ENCODE results near the gene SIRT7.

SIRT7 gene

DNA sequence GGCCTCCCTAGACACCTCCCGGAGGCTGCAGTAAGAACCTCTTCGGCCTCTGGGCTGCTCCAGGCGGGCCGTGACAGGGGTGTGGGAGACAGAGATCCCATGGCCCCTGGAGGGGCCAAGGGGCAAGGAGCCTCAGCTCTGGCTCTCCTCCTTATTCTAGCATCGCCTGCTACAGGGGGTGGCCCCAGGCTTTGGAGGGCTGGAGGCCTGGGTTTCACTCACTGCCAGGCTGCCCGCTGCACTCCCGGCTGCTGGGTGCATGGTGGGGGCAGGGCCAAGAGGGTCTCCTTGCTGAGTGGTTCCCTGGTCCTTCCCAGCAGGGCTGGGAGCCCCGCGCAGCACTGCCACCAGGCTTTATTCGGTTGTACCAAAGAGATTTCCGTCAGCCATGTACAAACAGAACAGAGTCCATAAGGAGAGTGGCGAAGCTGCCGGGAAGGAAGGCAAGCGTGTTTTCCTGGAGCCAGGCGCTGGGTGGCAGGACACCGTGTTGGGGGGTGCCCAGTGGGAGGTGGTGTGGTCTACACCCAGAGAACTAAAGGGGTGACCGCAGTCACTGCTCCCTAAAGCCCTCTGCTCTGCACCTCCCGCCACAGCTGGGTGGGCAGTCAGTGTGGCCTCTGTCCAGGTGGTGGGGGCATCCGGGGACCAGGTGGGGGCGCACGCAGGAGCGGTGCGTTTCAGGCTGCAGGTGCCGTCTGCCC is 13.9 kb downstream of the SIRT7 start:
- H3K36me3 Mint-ChIP-seq (ENCODE audit: low read depth): peaks cover 80% of the 10 kb centered on the region
- H3K4me3 Mint-ChIP-seq: no peak overlapping the region
- no peak overlapping the region for H3K27ac Mint-ChIP-seq
- no peaks in the 10 kb centered on the region for H3K9me3 Mint-ChIP-seq
- intact Hi-C loops (cut with micrococcal nuclease): no loop called here
- H3K4me1 Mint-ChIP-seq (ENCODE audit: low read depth): peaks cover 17% of the 10 kb centered on the region
- H3K27me3 Mint-ChIP-seq: peaks cover 34% of the 10 kb centered on the region

DNA sequence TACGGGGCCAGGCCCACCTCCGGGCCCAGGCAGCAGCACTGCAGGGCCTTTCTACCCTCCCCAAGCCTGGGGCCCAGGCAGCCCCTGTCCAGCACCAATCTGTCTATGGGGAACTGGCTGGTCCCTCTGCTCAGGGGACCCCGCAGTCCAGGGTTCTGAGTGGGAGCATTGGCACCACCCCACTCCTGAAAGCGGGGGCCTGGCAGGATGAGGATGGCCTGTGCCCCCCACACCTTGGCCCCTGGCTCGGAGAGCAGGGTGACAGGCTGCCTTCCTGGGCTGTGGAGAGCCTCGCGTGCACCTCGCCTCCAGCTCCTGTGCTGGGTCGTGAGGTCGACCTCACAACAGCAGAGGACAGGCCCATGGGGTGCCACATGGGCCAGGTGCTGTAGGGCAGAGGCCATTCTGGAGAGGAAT is 14.6 kb downstream of the SIRT7 start:
- peaks cover 80% of the 10 kb centered on the region for H3K36me3 Mint-ChIP-seq (ENCODE audit: low read depth)

DNA sequence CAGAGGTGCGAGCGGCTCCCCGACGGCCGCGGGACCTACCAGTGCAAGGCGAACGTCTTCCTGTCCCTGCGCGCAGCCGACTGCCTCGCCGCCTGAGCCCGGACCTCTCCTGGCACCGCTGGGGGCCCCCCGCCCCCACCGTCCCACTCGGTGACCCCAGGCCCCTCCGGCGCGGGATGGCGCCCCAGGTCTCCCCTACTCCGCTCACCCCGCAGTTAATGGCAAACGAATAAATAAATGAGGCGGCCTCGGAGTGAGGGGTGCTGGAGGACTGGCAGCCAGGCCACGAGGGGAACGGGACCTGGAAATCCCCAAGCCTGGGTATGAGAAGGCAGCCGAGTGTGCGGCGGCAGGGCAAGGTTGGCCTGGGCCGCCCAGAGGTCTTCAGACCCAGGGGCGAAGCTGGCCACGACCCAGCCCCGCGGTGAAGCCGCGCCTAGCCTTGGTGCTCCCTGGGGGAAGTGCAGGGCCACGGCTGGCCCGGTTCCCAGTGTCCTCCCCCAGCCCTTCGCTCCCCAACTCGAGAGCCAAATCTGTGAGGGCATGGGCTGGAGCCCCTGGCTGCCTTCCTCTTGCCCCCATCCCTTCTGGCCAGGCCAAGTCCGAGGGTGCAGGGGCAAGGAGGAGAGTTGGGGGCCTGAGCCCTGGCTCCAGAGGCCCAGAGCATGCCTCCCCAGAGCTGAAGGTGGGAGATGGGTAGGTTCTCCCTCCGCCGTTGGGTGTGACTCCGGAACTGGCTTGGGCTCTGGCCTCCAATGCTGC is 15.1 kb downstream of the SIRT7 start:
- Mint-ChIP-seq H3K4me1 (ENCODE audit: low read depth) (peaks cover 9% of the 10 kb centered on the region), H3K27me3 (peaks cover 34% of the 10 kb centered on the region), H3K27ac (no peak overlapping the region), H3K4me3 (peak overlapping the region; percentile 53), H3K36me3 (ENCODE audit: low read depth) (peaks cover 80% of the 10 kb centered on the region), H3K9me3 (no peaks in the 10 kb centered on the region)
- intact Hi-C loops (cut with micrococcal nuclease): no loop called here

More for the DNA sequence above, 14.6 kb downstream of the SIRT7 start:
- H3K27ac Mint-ChIP-seq: no peak overlapping the region
- no peaks in the 10 kb centered on the region for H3K9me3 Mint-ChIP-seq
- H3K4me1 Mint-ChIP-seq (ENCODE audit: low read depth): peaks cover 14% of the 10 kb centered on the region
- intact Hi-C loops (cut with micrococcal nuclease): no loop called here
- peaks cover 34% of the 10 kb centered on the region for H3K27me3 Mint-ChIP-seq
- no peak overlapping the region for H3K4me3 Mint-ChIP-seq

DNA sequence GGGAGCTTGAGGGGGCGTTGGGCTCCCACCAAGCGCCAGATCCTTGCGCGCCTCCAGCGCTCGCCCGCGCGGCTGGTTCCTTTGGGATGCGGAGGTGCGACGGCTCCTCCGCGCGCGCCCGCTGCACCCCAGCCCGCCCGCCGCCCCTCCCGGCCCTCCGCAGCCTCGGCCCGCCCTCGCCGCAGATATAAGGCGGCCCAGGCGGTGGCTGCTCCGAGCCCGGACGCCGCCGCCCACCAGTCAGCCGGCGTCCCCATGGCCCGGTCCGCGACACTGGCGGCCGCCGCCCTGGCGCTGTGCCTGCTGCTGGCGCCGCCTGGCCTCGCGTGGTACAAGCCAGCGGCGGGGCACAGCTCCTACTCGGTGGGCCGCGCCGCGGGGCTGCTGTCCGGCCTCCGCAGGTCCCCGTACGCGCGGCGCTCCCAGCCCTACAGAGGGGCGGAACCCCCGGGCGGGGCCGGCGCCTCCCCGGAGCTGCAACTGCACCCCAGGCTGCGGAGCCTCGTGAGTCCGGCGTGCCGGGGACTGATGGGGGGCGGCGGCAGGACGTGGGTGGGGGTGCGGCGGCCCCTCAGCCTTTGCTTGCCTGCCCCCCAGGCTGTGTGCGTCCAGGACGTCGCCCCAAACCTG is 15.8 kb downstream of the SIRT7 start, which contains the start of gene NPB:
TSS of gene NPB (plus strand) at position 216 of the 630 bp plus-strand sequence. CDS start at position 256, 40 bp downstream.
- Mint-ChIP-seq H3K4me3 (peak within 1 kb of the TSS; percentile 53), H3K27ac (no peak within 1 kb of the TSS), H3K4me1 (ENCODE audit: low read depth) (peaks cover 9% of the 10 kb centered on the region), H3K27me3 (peaks cover 34% of the 10 kb centered on the region), H3K36me3 (ENCODE audit: low read depth) (peaks cover 80% of the 10 kb centered on the region), H3K9me3 (no peaks in the 10 kb centered on the region)
- intact Hi-C loops (cut with micrococcal nuclease): no loop called here

DNA sequence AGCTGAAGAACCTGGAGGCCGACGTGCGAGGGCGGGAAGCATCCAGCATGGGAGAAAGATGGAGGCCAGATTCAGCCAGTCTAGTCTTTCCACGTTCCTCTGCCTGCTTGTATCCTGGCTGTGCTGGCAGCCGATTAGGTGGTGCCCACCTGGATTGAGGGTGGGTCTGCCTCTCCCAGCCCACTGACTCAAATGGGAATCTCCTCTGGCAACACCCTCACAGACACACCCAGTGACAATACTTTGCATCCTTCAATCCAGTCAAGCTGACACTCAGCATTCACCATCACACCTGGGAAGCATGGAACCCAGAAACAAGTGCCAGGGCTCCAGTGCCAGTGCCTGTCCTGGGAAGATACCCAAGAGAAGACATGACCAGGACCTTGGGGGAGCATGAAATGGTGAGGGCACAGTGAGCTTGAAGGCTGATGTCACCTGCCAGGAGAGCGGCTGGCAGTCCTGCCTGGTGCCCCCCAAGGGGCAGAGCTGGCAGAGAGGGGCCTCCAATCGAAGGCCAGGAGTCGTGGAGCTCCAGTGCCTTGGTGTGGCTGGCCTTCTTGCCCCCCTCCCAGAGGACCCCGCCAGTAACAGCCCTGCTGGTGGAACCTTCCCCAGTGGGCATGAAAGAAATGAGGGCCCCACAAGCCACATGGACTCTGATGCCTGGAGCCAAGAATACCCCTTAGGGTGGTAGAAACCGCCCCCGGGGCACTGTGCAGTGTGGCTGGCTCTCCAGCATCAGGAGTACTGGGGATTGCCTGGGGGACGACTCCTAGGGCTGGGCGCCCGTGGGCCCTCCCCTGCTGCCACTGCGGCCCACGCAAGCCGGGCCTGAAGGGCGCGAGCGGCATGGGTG is 16.6 kb downstream of the SIRT7 start:
- H3K27me3 Mint-ChIP-seq: peaks cover 34% of the 10 kb centered on the region
- H3K4me1 Mint-ChIP-seq (ENCODE audit: low read depth): peaks cover 9% of the 10 kb centered on the region
- intact Hi-C loops (cut with micrococcal nuclease): no loop called here
- peaks cover 80% of the 10 kb centered on the region for H3K36me3 Mint-ChIP-seq (ENCODE audit: low read depth)
- H3K9me3 Mint-ChIP-seq: no peaks in the 10 kb centered on the region
- no peak overlapping the region for H3K4me3 Mint-ChIP-seq
- H3K27ac Mint-ChIP-seq: no peak overlapping the region

DNA sequence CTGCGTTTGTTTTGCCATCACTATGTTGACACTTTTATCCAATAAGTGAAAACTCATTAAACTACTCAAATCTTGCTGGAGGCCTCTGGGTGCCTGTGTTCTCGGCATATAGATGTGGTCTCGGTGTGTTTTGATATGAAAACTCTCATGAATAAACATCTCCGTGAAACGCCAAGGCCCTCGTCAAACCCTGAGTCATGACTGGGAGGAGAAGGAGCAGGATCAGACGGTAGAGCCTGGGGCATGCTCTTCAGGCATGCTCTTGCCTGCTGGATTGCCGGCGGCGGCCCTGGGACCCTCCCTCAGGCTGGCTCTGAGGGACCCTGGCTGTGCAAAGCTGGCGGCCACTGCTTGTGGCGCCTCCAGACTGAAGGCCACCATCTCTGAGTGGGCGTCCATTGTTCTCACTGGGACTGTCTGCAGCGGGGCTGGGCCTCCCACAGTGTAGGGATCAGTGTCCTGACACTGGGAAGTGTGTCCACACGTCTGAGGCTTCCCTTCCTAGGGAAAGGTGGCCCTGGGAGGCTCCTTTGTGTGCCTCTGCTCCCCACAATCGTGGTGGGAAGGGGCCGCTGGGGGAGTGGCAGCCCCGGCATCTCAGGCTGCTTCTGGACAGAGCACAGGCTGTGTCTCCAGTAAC is 17.7 kb downstream of the SIRT7 start:
- no peak overlapping the region for H3K27ac Mint-ChIP-seq
- intact Hi-C loops (cut with micrococcal nuclease): no loop called here
- H3K4me3 Mint-ChIP-seq: no peak overlapping the region
- H3K4me1 Mint-ChIP-seq (ENCODE audit: low read depth): peaks cover 9% of the 10 kb centered on the region
- H3K27me3 Mint-ChIP-seq: peaks cover 34% of the 10 kb centered on the region
- no peaks in the 10 kb centered on the region for H3K9me3 Mint-ChIP-seq
- H3K36me3 Mint-ChIP-seq (ENCODE audit: low read depth): peaks cover 80% of the 10 kb centered on the region

DNA sequence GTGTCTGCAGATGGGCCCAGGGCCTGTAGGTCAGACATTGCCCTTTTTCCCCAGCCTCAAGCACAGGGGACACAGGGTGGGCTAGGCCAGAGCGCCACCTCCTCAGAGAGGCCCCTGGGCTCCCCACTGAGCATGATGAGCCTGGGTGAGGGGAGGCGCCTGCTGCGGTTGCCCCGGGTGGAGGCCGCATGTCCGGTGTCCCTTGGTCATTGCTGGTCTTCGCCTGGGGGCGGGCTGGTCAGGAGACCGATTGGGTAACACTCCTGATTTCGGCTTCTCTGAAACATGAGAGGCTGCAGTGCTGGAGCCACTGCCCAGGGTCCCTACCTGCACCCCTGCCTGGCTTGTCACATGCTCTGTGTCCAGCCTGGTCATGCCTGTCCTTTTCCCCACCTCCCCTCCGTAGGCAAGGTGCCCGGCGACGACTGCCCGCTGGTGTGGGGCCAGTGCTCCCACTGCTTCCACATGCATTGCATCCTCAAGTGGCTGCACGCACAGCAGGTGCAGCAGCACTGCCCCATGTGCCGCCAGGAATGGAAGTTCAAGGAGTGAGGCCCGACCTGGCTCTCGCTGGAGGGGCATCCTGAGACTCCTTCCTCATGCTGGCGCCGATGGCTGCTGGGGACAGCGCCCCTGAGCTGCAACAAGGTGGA is 18.3 kb downstream of the SIRT7 start:
- peaks cover 9% of the 10 kb centered on the region for H3K4me1 Mint-ChIP-seq (ENCODE audit: low read depth)
- no peak overlapping the region for H3K4me3 Mint-ChIP-seq
- H3K27me3 Mint-ChIP-seq: peaks cover 34% of the 10 kb centered on the region
- H3K9me3 Mint-ChIP-seq: no peaks in the 10 kb centered on the region
- intact Hi-C loops (cut with micrococcal nuclease): no loop called here
- H3K36me3 Mint-ChIP-seq (ENCODE audit: low read depth): peaks cover 80% of the 10 kb centered on the region
- H3K27ac Mint-ChIP-seq: no peak overlapping the region

DNA sequence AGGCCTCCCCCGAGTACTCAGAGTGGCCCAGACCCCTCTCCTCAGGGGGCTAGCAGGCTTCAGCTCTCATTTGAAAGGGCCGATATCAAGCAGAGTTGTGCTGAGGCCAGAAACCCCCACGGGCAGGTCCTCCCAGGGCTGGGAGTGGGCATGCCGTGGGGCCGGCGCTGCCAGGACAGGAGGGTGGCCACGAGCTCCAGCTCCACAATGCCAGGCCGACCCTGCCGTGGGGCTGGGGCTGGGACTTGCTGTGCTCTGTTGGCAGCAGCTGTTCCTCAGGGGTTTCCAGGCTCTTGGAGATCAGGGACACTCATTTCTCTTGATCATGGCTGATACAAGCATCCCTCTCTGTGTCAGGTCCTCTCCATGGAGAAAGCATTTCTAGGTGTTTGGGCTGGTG is 19.1 kb downstream of the SIRT7 start:
- no peak overlapping the region for H3K4me3 Mint-ChIP-seq
- H3K4me1 Mint-ChIP-seq (ENCODE audit: low read depth): peaks cover 9% of the 10 kb centered on the region
- no peak overlapping the region for H3K27ac Mint-ChIP-seq
- peaks cover 80% of the 10 kb centered on the region for H3K36me3 Mint-ChIP-seq (ENCODE audit: low read depth)
- peaks cover 31% of the 10 kb centered on the region for H3K27me3 Mint-ChIP-seq
- intact Hi-C loops (cut with micrococcal nuclease): no loop called here
- H3K9me3 Mint-ChIP-seq: no peaks in the 10 kb centered on the region

DNA sequence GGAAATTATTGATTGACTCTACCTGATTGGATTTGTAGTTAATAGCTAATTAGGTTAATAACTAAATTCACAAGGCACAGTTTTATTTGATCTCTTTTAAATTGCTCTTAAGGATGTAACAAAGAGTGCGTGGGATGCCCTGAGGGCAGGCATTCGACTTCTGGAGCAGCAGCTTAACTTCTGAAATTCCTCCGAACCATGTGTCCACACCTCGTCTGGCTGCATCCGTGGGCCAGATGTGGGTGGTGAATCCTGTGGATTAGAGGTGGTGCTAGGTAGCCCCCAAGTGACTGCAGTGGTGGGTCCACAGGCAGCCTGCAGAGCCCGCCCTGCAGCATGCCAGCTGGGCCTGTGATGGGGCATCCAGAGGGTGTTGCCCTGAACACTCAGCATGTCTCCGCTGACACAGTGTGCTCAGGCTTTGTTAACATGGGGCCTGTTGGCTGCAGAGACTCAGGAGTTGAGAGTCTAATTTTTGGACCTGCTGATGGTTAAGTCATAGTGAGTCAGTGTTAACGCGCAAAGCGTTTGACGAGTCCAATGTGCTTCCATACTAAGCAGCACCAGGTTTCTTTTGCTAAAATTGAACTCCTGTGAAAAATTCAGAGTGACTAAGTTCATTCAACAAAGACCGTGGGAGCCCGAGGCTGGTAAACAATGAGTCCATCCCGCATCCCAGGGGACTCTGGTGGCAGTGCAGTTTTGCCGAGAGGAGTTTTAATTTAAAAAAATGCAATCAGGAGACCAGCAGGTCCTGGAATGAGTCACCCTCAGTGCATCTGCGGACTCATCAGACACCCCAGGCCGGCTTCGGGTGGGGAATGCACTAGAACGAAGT is 19.7 kb downstream of the SIRT7 start:
- Mint-ChIP-seq H3K27ac (no peak overlapping the region), H3K4me3 (no peak overlapping the region)
- intact Hi-C loops (cut with micrococcal nuclease): no loop called here

DNA sequence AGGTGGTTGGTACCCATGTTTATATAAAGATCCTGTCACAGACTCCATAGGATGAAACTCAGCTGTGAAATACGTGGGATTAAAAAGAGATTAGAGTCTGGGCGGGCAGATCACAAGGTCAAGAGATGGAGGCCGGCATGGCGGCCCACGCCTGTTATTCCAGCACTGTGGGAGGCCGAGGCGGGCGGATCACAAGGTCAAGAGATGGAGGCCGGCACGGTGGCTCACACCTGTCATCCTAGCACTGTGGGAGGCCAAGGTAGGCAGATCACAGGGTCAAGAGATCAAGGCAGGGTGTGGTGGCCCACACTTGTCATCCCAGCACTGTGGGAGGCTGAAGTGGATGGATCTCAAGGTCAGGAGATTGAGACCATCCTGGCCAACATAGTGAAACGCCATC is 22.6 kb downstream of the SIRT7 start:
- intact Hi-C loops (cut with micrococcal nuclease): no loop called here
- H3K36me3 Mint-ChIP-seq (ENCODE audit: low read depth): peaks cover 88% of the 10 kb centered on the region
- H3K27me3 Mint-ChIP-seq: peaks cover 3% of the 10 kb centered on the region
- H3K27ac Mint-ChIP-seq: no peak overlapping the region
- no peak overlapping the region for H3K4me3 Mint-ChIP-seq
- peaks cover 9% of the 10 kb centered on the region for H3K4me1 Mint-ChIP-seq (ENCODE audit: low read depth)
- no peaks in the 10 kb centered on the region for H3K9me3 Mint-ChIP-seq

More for the DNA sequence above, 19.7 kb downstream of the SIRT7 start:
- peaks cover 25% of the 10 kb centered on the region for H3K27me3 Mint-ChIP-seq
- H3K9me3 Mint-ChIP-seq: no peaks in the 10 kb centered on the region
- peaks cover 80% of the 10 kb centered on the region for H3K36me3 Mint-ChIP-seq (ENCODE audit: low read depth)
- H3K4me1 Mint-ChIP-seq (ENCODE audit: low read depth): peaks cover 9% of the 10 kb centered on the region

DNA sequence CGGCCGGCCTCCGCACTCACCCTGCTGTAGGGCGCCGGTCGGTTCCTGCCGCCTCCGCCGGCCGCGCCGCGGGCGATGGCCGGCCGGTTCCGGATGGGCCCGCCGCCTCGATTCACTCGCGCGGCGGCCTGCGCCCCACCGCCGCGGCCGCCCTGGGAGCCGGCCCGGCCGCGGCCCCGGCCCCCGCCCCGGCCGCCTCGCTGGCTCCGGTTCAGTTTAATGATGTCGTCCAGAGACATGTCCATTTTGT is 26.7 kb downstream of the SIRT7 start:
- no peaks in the 10 kb centered on the region for H3K27me3 Mint-ChIP-seq
- intact Hi-C loops (cut with micrococcal nuclease): loop anchor here (1.0 to 5.0 kb wide), 3 partner anchors 20 to 36 kb away; partner anchors contain the start of genes ARHGDIA, MAFG and P4HB
- H3K9me3 Mint-ChIP-seq: no peaks in the 10 kb centered on the region
- peaks cover 40% of the 10 kb centered on the region for H3K4me1 Mint-ChIP-seq (ENCODE audit: low read depth)
- peak overlapping the region; percentile 98 for H3K27ac Mint-ChIP-seq
- peaks cover 86% of the 10 kb centered on the region for H3K36me3 Mint-ChIP-seq (ENCODE audit: low read depth)
- peak overlapping the region; percentile 92 for H3K4me3 Mint-ChIP-seq
